GM21717 (cell line): Measurements from ENCODE around the gene PROB1.
"Not testable (repeated sequence)": the region's sequence is repeated elsewhere in the genome, so short reads cannot be mapped to it uniquely, and the experiment has no call there.

Experiments
- ATAC-seq: cut with Tn5 transposase; IDR thresholded peaks from one replicate; pipeline ENCODE4 v1.9.1; 2021; ENCODE audit warnings: mild to moderate bottlenecking, moderate library complexity; ENCODE audit not compliant: unreplicated experiment

The PROB1 gene

DNA sequence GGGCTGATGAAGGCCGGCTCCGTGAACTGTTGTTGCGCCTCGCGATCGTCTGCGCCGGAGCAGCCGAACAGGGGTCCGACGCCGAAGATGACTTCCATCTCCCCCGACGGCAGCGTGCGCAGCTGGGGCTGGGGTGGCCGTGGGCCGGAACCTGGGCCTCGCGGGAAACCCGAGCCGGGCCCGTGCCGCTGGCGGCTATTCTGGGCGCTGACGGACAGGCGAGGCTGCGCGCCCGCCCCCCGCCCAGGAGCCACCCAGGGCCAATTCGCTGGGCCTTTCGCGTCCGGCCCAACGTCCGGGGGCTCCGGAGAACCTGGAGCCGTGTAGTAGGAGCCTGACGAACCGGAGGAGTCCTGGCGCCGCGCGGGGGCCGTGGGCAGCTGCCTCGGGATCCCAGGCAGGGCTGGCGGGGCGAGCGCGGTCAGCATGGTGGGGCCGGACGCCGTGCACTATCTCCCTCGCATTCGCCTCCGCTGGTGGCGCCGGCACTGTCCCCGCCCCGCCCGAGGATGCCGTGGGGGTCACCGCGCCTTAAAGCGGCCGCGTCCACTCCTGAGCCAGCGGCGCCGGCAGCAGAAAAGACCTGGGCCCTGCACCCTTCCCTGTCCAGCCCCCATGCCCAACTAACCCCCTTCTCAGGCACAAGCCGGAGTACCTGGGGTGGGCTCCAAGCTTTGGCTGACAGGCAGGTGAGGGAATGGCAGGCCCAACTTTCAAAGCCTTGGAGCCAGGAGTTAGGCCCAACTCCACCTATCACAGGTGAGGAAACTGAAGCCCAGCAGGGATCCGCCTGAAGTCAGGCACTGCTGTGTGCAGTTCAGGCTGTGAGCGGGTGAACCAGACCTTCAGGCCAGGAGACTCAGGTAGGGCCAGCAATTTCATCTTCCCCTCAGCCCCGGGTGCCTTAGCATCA is at the start of gene PROB1:
Gene PROB1 (minus strand): TSS at position 451 of the 913 bp plus-strand sequence. CDS start 23 bp downstream, at position 428.
- no peak for ATAC-seq

- ATAC-seq = no peak
Observed at GRCh38 chr5:139443831-139444453, 49.0 kb upstream of the PROB1 start.

DNA sequence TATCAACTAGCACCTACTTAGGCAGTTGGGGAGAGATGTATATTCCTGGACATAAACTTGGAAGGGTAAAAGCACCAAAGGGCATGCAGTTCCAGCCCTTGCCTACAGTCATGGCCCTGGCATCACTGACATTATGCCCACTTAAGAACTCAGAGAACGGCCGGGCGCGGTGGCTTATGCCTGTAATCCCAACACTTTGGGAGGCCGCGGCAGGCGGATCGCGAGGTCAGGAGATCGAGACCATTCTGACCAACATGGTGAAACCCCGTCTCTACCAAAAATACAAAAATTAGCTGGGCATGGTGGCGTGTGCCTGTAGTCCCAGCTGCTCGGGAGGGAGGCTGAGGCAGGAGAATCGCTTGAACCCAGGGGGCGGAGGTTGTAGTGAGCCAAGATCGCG is 45.5 kb upstream of the PROB1 start:
- not testable (repeated sequence) for ATAC-seq

DNA sequence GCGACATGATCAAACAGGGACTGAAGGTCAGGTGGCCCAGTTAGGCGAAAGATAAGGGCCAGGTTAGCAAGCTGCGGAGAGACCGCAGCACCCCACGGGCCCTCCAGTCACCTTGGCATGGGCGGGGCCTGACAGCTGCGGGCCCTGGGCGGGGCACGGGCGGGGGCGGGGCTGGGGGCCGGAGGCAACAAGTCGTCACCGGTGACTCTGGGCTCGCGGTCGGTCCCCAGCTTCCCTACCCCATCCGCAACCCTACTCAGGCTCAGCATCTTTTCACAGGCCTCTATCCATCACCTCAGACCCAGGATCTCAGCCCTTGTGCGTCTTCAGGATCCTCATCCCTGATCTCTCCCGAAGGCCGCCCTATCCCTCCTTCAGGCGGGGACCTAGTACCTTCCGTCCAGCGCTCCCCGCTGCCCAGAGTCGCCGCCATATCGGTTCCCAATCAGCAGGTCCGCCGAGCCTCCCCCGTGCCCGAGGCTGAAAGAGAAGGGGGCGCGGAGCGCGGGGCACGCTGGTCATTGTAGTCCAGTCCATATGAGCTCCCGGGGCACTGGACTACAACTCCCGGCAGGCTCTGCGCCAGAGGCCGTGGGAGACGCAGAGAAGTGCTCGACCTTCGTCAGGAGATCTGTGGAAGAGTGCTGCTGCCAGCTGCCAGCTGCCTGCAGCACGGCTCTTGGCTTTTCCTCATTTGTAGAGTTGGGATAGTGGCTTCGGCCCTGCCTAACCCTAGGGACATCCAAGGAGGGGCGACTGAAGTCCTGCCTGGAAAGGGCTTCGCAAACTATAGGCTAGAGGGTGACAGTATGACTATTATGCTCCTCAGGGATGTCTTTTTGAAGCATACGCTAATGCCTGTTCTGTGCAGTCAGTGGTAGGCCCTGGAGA is 44.4 kb upstream of the PROB1 start, which contains the start of gene DNAJC18:
Gene DNAJC18 (minus strand): TSS at position 513 of the 891 bp plus-strand sequence. CDS start 80 bp downstream, at position 433.
- ATAC-seq = peak; percentile 87

- ATAC-seq = no peak
Observed at GRCh38 chr5:139438707-139439012, 43.8 kb upstream of the PROB1 start.

DNA sequence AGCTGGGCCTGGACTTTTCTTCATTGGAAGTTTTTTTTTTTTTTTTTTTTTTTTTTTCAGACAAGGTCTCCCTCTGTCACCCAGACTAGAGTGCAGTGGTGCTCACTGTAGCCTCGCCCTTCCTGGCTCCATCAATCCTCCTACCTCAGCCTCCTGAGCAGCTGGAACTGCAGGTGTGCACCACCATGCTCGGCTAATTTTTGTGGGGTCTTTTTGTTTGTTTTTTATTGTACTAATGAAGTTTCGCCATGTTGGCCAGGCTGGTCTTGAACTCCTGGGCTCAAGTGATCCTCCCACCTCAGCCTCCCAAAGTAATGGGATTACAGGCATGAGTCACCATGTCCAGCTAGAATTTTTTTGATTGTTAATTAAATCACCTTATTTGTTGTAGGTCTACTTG is 40.8 kb upstream of the PROB1 start:
- ATAC-seq = no peak

DNA sequence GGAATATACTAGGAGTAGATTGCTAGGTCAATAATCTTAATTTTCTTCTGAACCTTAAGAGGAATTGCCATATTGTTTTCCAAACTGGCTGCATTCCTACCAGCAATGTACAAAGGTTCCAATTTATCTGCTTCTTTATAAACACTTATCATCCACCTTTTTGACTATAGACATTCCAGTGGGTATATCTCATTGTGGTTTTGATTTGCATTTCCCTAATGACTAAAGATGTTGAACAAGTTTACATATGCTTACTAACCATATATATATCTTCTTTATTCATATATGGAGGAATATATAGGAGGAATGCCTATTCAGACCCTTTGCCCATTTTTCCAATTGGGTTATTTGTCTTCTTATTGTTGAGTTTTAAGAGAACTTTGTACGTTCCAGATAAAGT is 36.8 kb upstream of the PROB1 start:
- no peak for ATAC-seq

- no peak for ATAC-seq
Observed at GRCh38 chr5:139430015-139430414, 35.1 kb upstream of the PROB1 start.

GRCh38 chr5:139426203-139426885 is 31.4 kb upstream of the PROB1 start:
- no peak for ATAC-seq

DNA sequence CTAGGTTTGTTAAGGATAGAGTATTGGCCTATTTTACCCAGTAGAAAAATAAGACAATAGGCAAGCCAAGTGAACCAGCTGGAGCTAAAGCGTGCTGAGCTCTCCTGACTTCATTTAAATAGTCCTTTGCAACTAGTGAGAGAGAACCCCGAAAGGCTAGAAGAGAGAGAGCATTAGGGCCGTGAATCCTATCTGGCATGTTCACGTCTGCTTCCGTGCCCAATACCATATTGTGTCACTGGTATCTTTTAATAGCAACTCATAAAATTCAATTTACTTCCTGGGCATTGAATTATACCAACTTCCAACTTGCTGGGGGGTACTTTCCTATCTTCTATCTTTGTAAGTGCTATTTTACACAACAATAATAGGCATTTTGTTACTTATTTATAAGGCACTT is 30.6 kb upstream of the PROB1 start:
- ATAC-seq = no peak

GRCh38 chr5:139422307-139422893 is 27.5 kb upstream of the PROB1 start:
- ATAC-seq = no peak

DNA sequence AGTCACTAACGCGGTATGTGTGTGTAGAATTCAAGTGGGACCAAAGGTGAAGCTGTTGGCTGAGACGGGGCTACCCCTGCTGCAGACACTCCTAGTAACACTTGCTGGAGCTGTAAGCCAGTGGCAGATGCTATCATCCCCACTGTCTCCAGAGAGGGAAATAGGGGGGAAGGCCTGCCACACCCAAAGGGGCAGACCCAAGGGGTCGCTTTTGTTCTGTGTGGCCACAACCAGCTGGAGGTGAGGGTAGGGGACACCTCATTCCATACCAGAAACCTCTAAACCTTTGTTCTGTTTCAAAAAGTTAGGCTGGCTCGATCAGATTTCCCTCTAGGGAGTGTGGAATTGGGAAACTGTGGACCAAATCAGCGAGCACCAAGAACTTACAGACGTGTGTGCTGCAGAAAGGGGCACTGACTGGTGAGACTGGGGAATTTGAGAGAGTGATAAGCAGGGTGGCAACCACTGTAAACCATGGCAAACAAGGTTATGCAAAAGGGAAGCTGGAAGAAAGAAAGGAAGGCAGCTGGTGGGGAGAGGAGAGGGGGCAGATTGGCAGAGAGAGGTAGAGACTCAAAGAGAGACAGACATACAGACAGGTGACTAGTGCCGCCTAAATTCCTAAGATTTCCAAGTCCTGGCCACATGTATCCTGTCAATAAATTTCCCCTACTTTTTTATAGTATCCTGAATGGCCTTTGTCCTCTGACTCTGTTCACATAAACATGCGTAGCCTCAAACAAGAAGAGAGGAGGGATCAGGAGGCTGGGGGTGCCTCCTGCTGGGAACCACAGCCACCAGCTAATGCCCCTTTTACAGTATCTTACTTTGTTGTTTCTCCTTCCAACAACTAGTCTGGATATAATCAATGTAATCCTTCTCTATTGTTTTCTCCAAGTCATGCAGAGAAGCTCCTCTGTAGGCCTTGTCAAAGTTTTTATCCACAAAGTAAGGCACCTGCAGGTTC is 24.6 kb upstream of the PROB1 start:
- ATAC-seq = no peak

DNA sequence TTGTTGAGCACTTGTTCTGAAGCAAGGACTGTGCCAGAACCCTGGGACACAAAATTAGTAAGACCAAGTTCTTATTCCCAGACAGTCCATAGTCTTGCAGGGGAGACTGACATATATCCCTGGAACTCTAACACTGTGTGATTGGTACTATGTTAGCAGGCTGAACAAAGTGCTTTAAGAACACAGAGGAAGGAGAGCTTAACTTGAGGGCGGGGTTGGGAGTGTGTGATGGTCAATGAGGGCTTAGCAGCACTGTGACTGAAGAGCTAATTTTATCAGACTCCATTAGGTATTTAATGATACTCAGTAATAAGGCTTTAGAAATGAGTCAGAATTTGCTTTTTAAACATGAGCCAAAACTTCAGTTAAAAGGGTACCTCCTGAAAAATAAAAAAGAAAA is 23.9 kb upstream of the PROB1 start:
- ATAC-seq = no peak

- ATAC-seq = no peak
Observed at GRCh38 chr5:139417214-139417613, 22.3 kb upstream of the PROB1 start.

- ATAC-seq = no peak
Observed at GRCh38 chr5:139416651-139417050, 21.7 kb upstream of the PROB1 start.

- ATAC-seq = no peak
Observed at GRCh38 chr5:139415869-139416268, 21.0 kb upstream of the PROB1 start.

GRCh38 chr5:139415221-139415861 is 20.4 kb upstream of the PROB1 start:
- ATAC-seq = no peak

- ATAC-seq = no peak
Observed at GRCh38 chr5:139414581-139415130, 19.8 kb upstream of the PROB1 start.
